Measurements from ENCODE around the gene PHF23. TPM values are rescaled to one million over a fixed set of nuclear protein-coding genes. Genes with fewer than 3 reads are reported as not detected.

PHF23 gene
- total and polyA plus RNA-seq, 2 of the 4 experiments (the other 2 are of a cell fraction), result 44.8 to 58.5 TPM

DNA sequence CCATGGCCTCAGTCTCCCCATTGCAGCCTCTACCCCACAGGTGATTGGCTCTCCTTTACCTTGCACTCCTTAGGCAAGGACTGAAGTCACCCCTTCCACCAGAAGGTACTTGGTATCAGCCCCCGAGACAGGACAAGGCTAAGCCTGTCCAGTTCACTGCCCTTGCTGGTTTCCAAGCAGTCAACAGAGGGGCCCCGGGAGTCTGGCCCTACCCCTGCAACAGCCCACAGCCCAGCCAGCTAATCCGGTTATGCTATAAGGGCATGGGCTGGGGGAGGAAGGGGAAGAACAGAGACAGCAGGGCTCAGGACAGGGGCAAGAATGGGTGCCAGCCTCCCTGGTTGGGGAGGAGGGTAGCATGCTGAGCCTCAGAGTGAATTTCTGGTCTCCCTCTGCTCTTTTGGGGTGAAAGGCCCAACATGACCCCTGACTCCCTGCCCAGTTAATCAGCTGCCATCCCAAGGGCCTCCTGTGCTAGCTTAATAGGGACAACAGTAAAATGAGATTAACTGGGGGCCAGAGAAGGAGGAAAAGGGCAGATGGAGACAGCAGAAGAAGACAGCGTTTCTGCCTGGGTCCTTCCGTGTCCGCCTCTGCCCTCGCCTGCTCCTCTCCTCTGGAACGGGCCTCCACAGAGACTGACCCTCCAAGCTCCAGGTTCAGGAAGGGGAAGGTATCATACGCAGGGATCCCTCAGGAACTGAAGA, 30.4 kb downstream of the PHF23 start:
- H2BK20ac ChIP-seq (ENCODE audit: low read depth, low read length), result no peak overlapping the region
- intact Hi-C loops (cut with micrococcal nuclease), result no loop called here
- in situ Hi-C loops (cut with MboI; ENCODE audit: low sequenced_read_pairs), result no loop called here
- H3K23ac ChIP-seq (ENCODE audit: low read depth, low read length), result no peak overlapping the region
- H2BK5ac ChIP-seq (ENCODE audit: low read depth, low read length, poor library complexity, severe bottlenecking), result no peak overlapping the region
- H3K4me3 ChIP-seq (ENCODE audit: insufficient read depth, low read depth, low read length), result no peak overlapping the region
- no peaks in the 10 kb centered on the region for H3K27me3 ChIP-seq (ENCODE audit: control insufficient read depth, insufficient read depth, low read length)
- peaks cover 10% of the 10 kb centered on the region for H3K4me1 ChIP-seq (ENCODE audit: control insufficient read depth, insufficient read depth, low read length)
- H4K5ac ChIP-seq (ENCODE audit: low read depth, low read length), result no peak overlapping the region
- H3K4me2 ChIP-seq (ENCODE audit: low read depth, low read length), result no peak overlapping the region
- no peaks in the 10 kb centered on the region for H3K9me3 ChIP-seq (ENCODE audit: control insufficient read depth, insufficient read depth, low read length)
- H2AK5ac ChIP-seq (ENCODE audit: low read depth, low read length), result no peak overlapping the region
- no peak overlapping the region for H3K4ac ChIP-seq (ENCODE audit: low read depth, low read length)
- TF ChIP-seq FOS (IDR thresholded peaks at IDR 0.05; ENCODE audit: low read depth, low read length) (no peak), CHD1 (IDR thresholded peaks at IDR 0.05; ENCODE audit: low read depth, low read length) (no peak), MXI1 (IDR thresholded peaks at IDR 0.05; ENCODE audit: borderline replicate concordance, low read depth, low read length) (no peak), POLR2A (IDR thresholded peaks at IDR 0.05; ENCODE audit: low read depth, low read length) (no peak), RCOR1 (IDR thresholded peaks at IDR 0.05; ENCODE audit: insufficient replicate concordance, low read length) (no peak), NFE2L2 (IDR thresholded peaks at IDR 0.05; ENCODE audit: low read depth, low read length) (no peak), SMC3 (IDR thresholded peaks at IDR 0.05; ENCODE audit: low read depth, low read length) (no peak), BHLHE40 (IDR thresholded peaks at IDR 0.05; ENCODE audit: low read depth, low read length) (no peak), RFX5 (IDR thresholded peaks at IDR 0.05; ENCODE audit: low read depth, low read length) (no peak), CEBPB (IDR thresholded peaks at IDR 0.05; ENCODE audit: low read depth, low read length) (no peak), RAD21 (IDR thresholded peaks at IDR 0.05; ENCODE audit: low read length) (no peak), MAFK (IDR thresholded peaks at IDR 0.05; ENCODE audit: low read depth, low read length) (no peak), MAZ (IDR thresholded peaks at IDR 0.05; ENCODE audit: borderline replicate concordance, low read depth, low read length) (no peak)
- TF ChIP-seq, protein P1, sequence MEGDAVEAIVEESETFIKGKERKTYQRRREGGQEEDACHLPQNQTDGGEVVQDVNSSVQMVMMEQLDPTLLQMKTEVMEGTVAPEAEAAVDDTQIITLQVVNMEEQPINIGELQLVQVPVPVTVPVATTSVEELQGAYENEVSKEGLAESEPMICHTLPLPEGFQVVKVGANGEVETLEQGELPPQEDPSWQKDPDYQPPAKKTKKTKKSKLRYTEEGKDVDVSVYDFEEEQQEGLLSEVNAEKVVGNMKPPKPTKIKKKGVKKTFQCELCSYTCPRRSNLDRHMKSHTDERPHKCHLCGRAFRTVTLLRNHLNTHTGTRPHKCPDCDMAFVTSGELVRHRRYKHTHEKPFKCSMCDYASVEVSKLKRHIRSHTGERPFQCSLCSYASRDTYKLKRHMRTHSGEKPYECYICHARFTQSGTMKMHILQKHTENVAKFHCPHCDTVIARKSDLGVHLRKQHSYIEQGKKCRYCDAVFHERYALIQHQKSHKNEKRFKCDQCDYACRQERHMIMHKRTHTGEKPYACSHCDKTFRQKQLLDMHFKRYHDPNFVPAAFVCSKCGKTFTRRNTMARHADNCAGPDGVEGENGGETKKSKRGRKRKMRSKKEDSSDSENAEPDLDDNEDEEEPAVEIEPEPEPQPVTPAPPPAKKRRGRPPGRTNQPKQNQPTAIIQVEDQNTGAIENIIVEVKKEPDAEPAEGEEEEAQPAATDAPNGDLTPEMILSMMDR (conservative IDR thresholded peaks at IDR 0.05; ENCODE audit: low read depth, low read length), result no peak
- TF ChIP-seq, protein P2, sequence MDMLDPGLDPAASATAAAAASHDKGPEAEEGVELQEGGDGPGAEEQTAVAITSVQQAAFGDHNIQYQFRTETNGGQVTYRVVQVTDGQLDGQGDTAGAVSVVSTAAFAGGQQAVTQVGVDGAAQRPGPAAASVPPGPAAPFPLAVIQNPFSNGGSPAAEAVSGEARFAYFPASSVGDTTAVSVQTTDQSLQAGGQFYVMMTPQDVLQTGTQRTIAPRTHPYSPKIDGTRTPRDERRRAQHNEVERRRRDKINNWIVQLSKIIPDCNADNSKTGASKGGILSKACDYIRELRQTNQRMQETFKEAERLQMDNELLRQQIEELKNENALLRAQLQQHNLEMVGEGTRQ (IDR thresholded peaks at IDR 0.05; ENCODE audit: low read depth, low read length), result no peak
- TF ChIP-seq, protein P3, sequence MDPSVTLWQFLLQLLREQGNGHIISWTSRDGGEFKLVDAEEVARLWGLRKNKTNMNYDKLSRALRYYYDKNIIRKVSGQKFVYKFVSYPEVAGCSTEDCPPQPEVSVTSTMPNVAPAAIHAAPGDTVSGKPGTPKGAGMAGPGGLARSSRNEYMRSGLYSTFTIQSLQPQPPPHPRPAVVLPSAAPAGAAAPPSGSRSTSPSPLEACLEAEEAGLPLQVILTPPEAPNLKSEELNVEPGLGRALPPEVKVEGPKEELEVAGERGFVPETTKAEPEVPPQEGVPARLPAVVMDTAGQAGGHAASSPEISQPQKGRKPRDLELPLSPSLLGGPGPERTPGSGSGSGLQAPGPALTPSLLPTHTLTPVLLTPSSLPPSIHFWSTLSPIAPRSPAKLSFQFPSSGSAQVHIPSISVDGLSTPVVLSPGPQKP (IDR thresholded peaks at IDR 0.05; ENCODE audit: borderline replicate concordance, low read depth, low read length), result no peak
- peaks cover 70% of the 10 kb centered on the region for H4K20me1 ChIP-seq (ENCODE audit: insufficient read depth, low read length)
- H3K56ac ChIP-seq (ENCODE audit: extremely low read depth, insufficient read depth, low read length), result no peak overlapping the region
- no peak overlapping the region for H2BK120ac ChIP-seq (ENCODE audit: low read depth, low read length)
- BruUV-seq (replicated peaks), result no TSS peak
- H3K9ac ChIP-seq (ENCODE audit: low read depth, low read length), result no peak overlapping the region
- no peak overlapping the region for H4K8ac ChIP-seq (ENCODE audit: low read depth in 2 of 2, low read length in 2 of 2)
- H2AFZ ChIP-seq (replicated peaks; ENCODE audit: low read length, poor library complexity), result no peak overlapping the region
- H3K18ac ChIP-seq (ENCODE audit: low read depth, low read length), result no peak overlapping the region
- H2AK9ac ChIP-seq (replicated peaks; ENCODE audit: low read depth, low read length, poor library complexity), result no peak overlapping the region
- ChIA-PET POLR2A (ENCODE audit: unreplicated experiment) (no interaction called here), CTCF (no interaction called here)
- H3K9me1 ChIP-seq (ENCODE audit: insufficient read depth, low read length), result peaks cover 17% of the 10 kb centered on the region
- H3K14ac ChIP-seq (replicated peaks; ENCODE audit: low read depth, low read length), result no peak overlapping the region
- no peak overlapping the region for H2BK15ac ChIP-seq (ENCODE audit: low read depth, low read length)
- H3K79me1 ChIP-seq (ENCODE audit: low read depth in 1 of 2, low read length in 2 of 2), result peaks cover 10 to 83% of the 10 kb centered on the region in 2 experiments
- peaks cover 2% of the 10 kb centered on the region for H3K36me3 ChIP-seq (ENCODE audit: control insufficient read depth, insufficient read depth, low read length)
- ATAC-seq (ENCODE audit: low read depth) (no peak), DNase-seq (no peak)
- dilution Hi-C loops (cut with HindIII; ENCODE audit: low sequenced_read_pairs, unreplicated experiment), result no loop called here
- H4K91ac ChIP-seq (ENCODE audit: insufficient read depth, low read depth, low read length), result no peak overlapping the region
- H3K27ac ChIP-seq (ENCODE audit: insufficient read depth, low read length), result no peak overlapping the region
- 45% methylated on average over 2 of the region's 9 CpGs; no CpG with 5 or more reads in 1 of the 2 experiments for WGBS, 2 experiments (ENCODE audit: extremely low coverage in 2 of 2, insufficient read length in 1 of 2)

Measured in IMR-90 (cell line).